ENCODE measurements around the gene GSTA4. TPM values are rescaled to one million over a fixed set of nuclear protein-coding genes. Genes with fewer than 3 reads are reported as not detected.

Gene GSTA4
- total and polyA plus RNA-seq, 2 donors (not counting 3 experiments of a cell fraction or from before 2014, with no cell fraction given): 15.0 to 24.6 TPM

DNA sequence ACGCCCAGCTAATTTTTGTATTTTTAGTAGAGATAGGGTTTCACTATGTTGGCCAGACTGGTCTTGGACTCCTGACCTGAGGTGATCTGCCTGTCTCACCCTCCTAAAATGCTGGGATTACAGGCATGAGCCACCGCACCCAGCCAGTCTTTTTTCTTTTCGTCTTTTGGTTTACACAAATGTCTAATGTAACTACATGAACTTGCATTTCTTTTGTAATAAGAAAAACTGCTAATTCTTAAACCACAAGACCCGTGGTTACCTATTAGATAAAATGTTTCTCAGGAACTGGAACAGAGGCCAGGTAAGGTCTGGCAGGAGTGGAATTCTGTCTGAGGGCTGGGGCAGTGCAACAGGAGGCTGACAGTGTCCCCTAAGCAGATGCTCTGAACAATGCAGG lies 52.9 kb downstream of the GSTA4 start:
- H2AFZ ChIP-seq (ENCODE audit: low read depth, low read length): no peak overlapping the region
- no TSS peak for BruUV-seq (replicated peaks)
- no peak overlapping the region for H3K4me3 ChIP-seq (replicated peaks in 1 of 3; ENCODE audit: insufficient read depth in 1 of 3, low read depth in 1 of 3, low read length in 3 of 3)
- H4K20me1 ChIP-seq (replicated peaks; ENCODE audit: control insufficient read depth, extremely low read depth, insufficient read depth, low read length): no peaks in the 10 kb centered on the region
- FAIRE-seq (no peak), DNase-seq (ENCODE audit: low read depth, low spot score) (no peak)
- intact Hi-C loops (cut with micrococcal nuclease) (no loop called here), dilution Hi-C loops (cut with MboI; ENCODE audit: extremely low pct_ligation_motif_present, low sequenced_read_pairs) (no loop called here)
- no peaks in the 10 kb centered on the region for H3K79me2 ChIP-seq (ENCODE audit: control insufficient read depth, insufficient read depth, low read length)
- H3K9me1 ChIP-seq (replicated peaks; ENCODE audit: control insufficient read depth, extremely low read depth, insufficient read depth, low read length): no peaks in the 10 kb centered on the region
- peaks cover 8 to 9% of the 10 kb centered on the region in 2 experiments for H3K27me3 ChIP-seq (ENCODE audit: control insufficient read depth in 2 of 2, insufficient read depth in 2 of 2, low read length in 2 of 2)
- H3K9me3 ChIP-seq (replicated peaks; ENCODE audit: control insufficient read depth, insufficient read depth, low read length): no peaks in the 10 kb centered on the region
- TF ChIP-seq POLR2A (IDR thresholded peaks at IDR 0.05; ENCODE audit: low read depth, low read length): no peak
- TF ChIP-seq JUN (IDR thresholded peaks at IDR 0.05; ENCODE audit: borderline replicate concordance, insufficient read depth, insufficient read length, low read depth): no peak
- TF ChIP-seq POLR2AphosphoS5 (IDR thresholded peaks at IDR 0.05; ENCODE audit: insufficient read depth, low read depth, low read length): no peak
- TF ChIP-seq MYC (IDR thresholded peaks at IDR 0.05; ENCODE audit: low read depth, low read length): no peak
- TF ChIP-seq, protein P1, sequence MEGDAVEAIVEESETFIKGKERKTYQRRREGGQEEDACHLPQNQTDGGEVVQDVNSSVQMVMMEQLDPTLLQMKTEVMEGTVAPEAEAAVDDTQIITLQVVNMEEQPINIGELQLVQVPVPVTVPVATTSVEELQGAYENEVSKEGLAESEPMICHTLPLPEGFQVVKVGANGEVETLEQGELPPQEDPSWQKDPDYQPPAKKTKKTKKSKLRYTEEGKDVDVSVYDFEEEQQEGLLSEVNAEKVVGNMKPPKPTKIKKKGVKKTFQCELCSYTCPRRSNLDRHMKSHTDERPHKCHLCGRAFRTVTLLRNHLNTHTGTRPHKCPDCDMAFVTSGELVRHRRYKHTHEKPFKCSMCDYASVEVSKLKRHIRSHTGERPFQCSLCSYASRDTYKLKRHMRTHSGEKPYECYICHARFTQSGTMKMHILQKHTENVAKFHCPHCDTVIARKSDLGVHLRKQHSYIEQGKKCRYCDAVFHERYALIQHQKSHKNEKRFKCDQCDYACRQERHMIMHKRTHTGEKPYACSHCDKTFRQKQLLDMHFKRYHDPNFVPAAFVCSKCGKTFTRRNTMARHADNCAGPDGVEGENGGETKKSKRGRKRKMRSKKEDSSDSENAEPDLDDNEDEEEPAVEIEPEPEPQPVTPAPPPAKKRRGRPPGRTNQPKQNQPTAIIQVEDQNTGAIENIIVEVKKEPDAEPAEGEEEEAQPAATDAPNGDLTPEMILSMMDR (IDR thresholded peaks at IDR 0.05; ENCODE audit: extremely low read depth in 1 of 2, insufficient read depth in 1 of 2, low read depth in 1 of 2, low read length in 2 of 2): no peak
- TF ChIP-seq, protein P2, sequence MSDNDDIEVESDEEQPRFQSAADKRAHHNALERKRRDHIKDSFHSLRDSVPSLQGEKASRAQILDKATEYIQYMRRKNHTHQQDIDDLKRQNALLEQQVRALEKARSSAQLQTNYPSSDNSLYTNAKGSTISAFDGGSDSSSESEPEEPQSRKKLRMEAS (IDR thresholded peaks at IDR 0.05; ENCODE audit: insufficient read depth, insufficient read length): no peak
- no peak for TF ChIP-seq GATA2 (IDR thresholded peaks at IDR 0.05; ENCODE audit: insufficient read depth, insufficient read length, low read depth, low read length)
- no peak for TF ChIP-seq EZH2 (IDR thresholded peaks at IDR 0.05; ENCODE audit: borderline replicate concordance, low read depth, low read length, severe bottlenecking)
- TF ChIP-seq FOS (IDR thresholded peaks at IDR 0.05; ENCODE audit: borderline replicate concordance, insufficient read depth, low read length): no peak
- no peak overlapping the region for H3K4me2 ChIP-seq (ENCODE audit: insufficient read depth, low read length)
- ChIA-PET POLR2A (no interaction called here), CTCF (interaction anchor here (1.2 kb wide), 1 partner anchor 20 kb away, joined by 3 read pairs; no protein-coding TSS in a partner anchor)
- H3K36me3 ChIP-seq (ENCODE audit: control insufficient read depth in 2 of 2, extremely low read depth in 1 of 2, insufficient read depth in 2 of 2, low read length in 2 of 2): no peaks in the 10 kb centered on the region
- H3K4me1 ChIP-seq (ENCODE audit: control insufficient read depth, extremely low read depth, insufficient read depth, low read length): no peaks in the 10 kb centered on the region
- no peak overlapping the region for H3K9ac ChIP-seq (replicated peaks; ENCODE audit: extremely low read depth, insufficient read depth, low read length)
- no peak overlapping the region for H3K27ac ChIP-seq (ENCODE audit: insufficient read depth, low read depth, low read length)

All from endothelial cell of umbilical vein (primary cell).